Mucosa of stomach (tissue), 1 donor: ENCODE measurements around the gene TRAF2.
"Not testable (repeated sequence)": the region's sequence is repeated elsewhere in the genome, so short reads cannot be mapped to it uniquely, and the experiment has no call there.

Experiments used
- H3K27me3 ChIP-seq: one replicate; pipeline ENCODE4 v1.7.0; 2013; ENCODE audit warnings: mild to moderate bottlenecking, low read length; ENCODE audit not compliant: control insufficient read depth, insufficient read depth
- H3K36me3 ChIP-seq: one replicate; pipeline ENCODE4 v1.7.0; 2013; ENCODE audit warnings: low read length; ENCODE audit not compliant: control insufficient read depth, insufficient read depth
- H3K4me1 ChIP-seq: one replicate; pipeline ENCODE4 v1.7.0; 2013; ENCODE audit warnings: mild to moderate bottlenecking, low read length; ENCODE audit not compliant: control insufficient read depth, insufficient read depth
- H3K4me3 ChIP-seq: one replicate; pipeline ENCODE4 v1.7.0; 2013; ENCODE audit warnings: low read length
- H3K9ac ChIP-seq: one replicate; pipeline ENCODE4 v1.7.0; 2013; ENCODE audit warnings: mild to moderate bottlenecking, low read length, moderate library complexity
- H3K9me3 ChIP-seq: one replicate; pipeline ENCODE4 v1.7.0; 2013; ENCODE audit warnings: mild to moderate bottlenecking, low read length, moderate library complexity; ENCODE audit not compliant: control insufficient read depth
- donor health status: Pancreatic carcinoma.

Gene TRAF2

GRCh38 chr9:136843159-136843800 is 43.0 kb upstream of the TRAF2 start:
- H3K36me3 ChIP-seq, H3K9me3 ChIP-seq, H3K9ac ChIP-seq, H3K4me3 ChIP-seq: not testable (repeated sequence)
- peaks cover 36% of the 10 kb centered on the region for H3K4me1 ChIP-seq
- H3K27me3 ChIP-seq: peaks cover 33% of the 10 kb centered on the region

GRCh38 chr9:136843801-136844740 is 42.2 kb upstream of the TRAF2 start:
- H3K4me1 ChIP-seq: peaks cover 36% of the 10 kb centered on the region
- not testable (repeated sequence) for H3K4me3 ChIP-seq, H3K36me3 ChIP-seq

GRCh38 chr9:136844761-136845464 is 41.4 kb upstream of the TRAF2 start:
- Histone ChIP-seq H3K36me3 (no peaks in the 10 kb centered on the region), H3K9ac (no peak overlapping the region), H3K27me3 (peaks cover 33% of the 10 kb centered on the region), H3K4me1 (peaks cover 40% of the 10 kb centered on the region), H3K9me3 (no peaks in the 10 kb centered on the region), H3K4me3 (no peak overlapping the region)

More at GRCh38 chr9:136843801-136844740, 42.2 kb upstream of the TRAF2 start:
- not testable (repeated sequence) for H3K9ac ChIP-seq, H3K9me3 ChIP-seq
- peaks cover 33% of the 10 kb centered on the region for H3K27me3 ChIP-seq

GRCh38 chr9:136845465-136846260 is 40.7 kb upstream of the TRAF2 start:
- Histone ChIP-seq H3K4me3 (no peak overlapping the region), H3K27me3 (peaks cover 33% of the 10 kb centered on the region), H3K36me3 (no peaks in the 10 kb centered on the region), H3K9me3 (no peaks in the 10 kb centered on the region), H3K4me1 (peaks cover 42% of the 10 kb centered on the region), H3K9ac (no peak overlapping the region)

- peaks cover 37% of the 10 kb centered on the region for H3K4me1 ChIP-seq
- H3K9ac ChIP-seq: no peak overlapping the region
- H3K4me3 ChIP-seq: no peak overlapping the region
- H3K36me3 ChIP-seq: no peaks in the 10 kb centered on the region
- H3K9me3 ChIP-seq: no peaks in the 10 kb centered on the region
- H3K27me3 ChIP-seq: peaks cover 33% of the 10 kb centered on the region
Observed at GRCh38 chr9:136846376-136847087, 39.8 kb upstream of the TRAF2 start.

- peaks cover 33% of the 10 kb centered on the region for H3K27me3 ChIP-seq
Observed at GRCh38 chr9:136847088-136847825, 39.1 kb upstream of the TRAF2 start.

GRCh38 chr9:136847826-136848392 is 38.4 kb upstream of the TRAF2 start:
- peaks cover 29% of the 10 kb centered on the region for H3K4me1 ChIP-seq
- peak overlapping the region; percentile 46 for H3K9ac ChIP-seq
- H3K36me3 ChIP-seq: no peaks in the 10 kb centered on the region
- H3K27me3 ChIP-seq: peaks cover 33% of the 10 kb centered on the region
- H3K9me3 ChIP-seq: no peaks in the 10 kb centered on the region
- H3K4me3 ChIP-seq: peak overlapping the region; percentile 27

More at GRCh38 chr9:136847088-136847825, 39.1 kb upstream of the TRAF2 start:
- H3K36me3 ChIP-seq: no peaks in the 10 kb centered on the region
- H3K9ac ChIP-seq: peak overlapping the region; percentile 46
- H3K4me3 ChIP-seq: peak overlapping the region; percentile 27
- H3K9me3 ChIP-seq: no peaks in the 10 kb centered on the region
- H3K4me1 ChIP-seq: peaks cover 34% of the 10 kb centered on the region

GRCh38 chr9:136848393-136849037 is 37.8 kb upstream of the TRAF2 start:
- Histone ChIP-seq H3K4me1 (peaks cover 23% of the 10 kb centered on the region), H3K27me3 (peaks cover 33% of the 10 kb centered on the region), H3K36me3 (no peaks in the 10 kb centered on the region), H3K9me3 (no peaks in the 10 kb centered on the region), H3K9ac (peak overlapping the region; percentile 46), H3K4me3 (peak overlapping the region; percentile 27)

GRCh38 chr9:136849038-136849959 is 37.0 kb upstream of the TRAF2 start, which contains the start of gene PHPT1:
Gene PHPT1, plus strand, starts transcription at chr9:136849409. Its CDS starts 22 bp downstream, at chr9:136849431.
- peaks cover 28% of the 10 kb centered on the region for H3K27me3 ChIP-seq
- H3K4me1 ChIP-seq: peaks cover 28% of the 10 kb centered on the region
- no peaks in the 10 kb centered on the region for H3K36me3 ChIP-seq
- H3K9ac ChIP-seq: peak within 1 kb of the TSS; percentile 62
- no peaks in the 10 kb centered on the region for H3K9me3 ChIP-seq
- peak within 1 kb of the TSS; percentile 41 for H3K4me3 ChIP-seq
